B cell (primary cell): ENCODE measurements around the gene RNLS.

Experiments
- CTCF ChIP-seq: fragments of 200-600 bp; IDR thresholded peaks from one replicate; pipeline ENCODE4 v1.8.0; 2022; ENCODE audit warnings: antibody characterized with exemption, mild to moderate bottlenecking
- EZH2 ChIP-seq: IDR thresholded peaks from 2 replicates; pipeline ENCODE4 v1.6.1; 2012; ENCODE audit warnings: borderline replicate concordance, low read depth, mild to moderate bottlenecking, moderate library complexity, low read length; ENCODE audit not compliant: insufficient read depth, poor library complexity, severe bottlenecking

GRCh38 chr10:88624840-88625239, 41.7 kb upstream of the RNLS start:
- no peak for TF ChIP-seq CTCF
- TF ChIP-seq EZH2 = no peak
